ENCODE results near the gene PCGF2. TPM values are rescaled to one million over a fixed set of nuclear protein-coding genes. Genes with fewer than 3 reads are reported as not detected.

PCGF2 gene
- total RNA-seq, 4 donors from 2014 or later = 8.5 to 13.5 (median 10.9) TPM

- H3K4me3 ChIP-seq (replicated peaks in 1 of 3) = peak overlapping the region in 1 of 3 donors; percentile 0
Observed at GRCh38 chr17:38741921-38742410, 6.2 kb downstream of the PCGF2 start.

DNA sequence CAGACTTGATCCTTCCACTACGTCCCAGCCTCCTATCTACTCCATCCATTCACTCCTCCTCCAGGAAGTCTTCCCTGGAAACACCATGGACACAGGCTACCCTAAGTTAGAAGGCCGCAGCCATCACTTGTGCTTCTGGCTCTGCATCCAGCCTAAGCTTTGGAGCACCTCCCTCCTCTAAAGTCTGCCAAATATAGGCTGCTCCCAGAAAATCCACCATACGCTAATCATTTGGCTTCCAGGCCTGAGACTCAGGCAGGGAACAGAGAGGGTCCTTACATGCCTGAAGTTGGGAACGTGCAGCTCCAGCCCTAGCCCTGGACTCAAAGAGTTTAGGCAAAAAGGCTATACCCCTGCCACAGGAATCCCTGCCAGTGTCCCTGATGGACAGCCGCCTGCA is 6.7 kb downstream of the PCGF2 start:
- H3K4me1 ChIP-seq = peaks cover 30 to 47% of the 10 kb centered on the region in 2 donors
- TF ChIP-seq, protein P1, sequence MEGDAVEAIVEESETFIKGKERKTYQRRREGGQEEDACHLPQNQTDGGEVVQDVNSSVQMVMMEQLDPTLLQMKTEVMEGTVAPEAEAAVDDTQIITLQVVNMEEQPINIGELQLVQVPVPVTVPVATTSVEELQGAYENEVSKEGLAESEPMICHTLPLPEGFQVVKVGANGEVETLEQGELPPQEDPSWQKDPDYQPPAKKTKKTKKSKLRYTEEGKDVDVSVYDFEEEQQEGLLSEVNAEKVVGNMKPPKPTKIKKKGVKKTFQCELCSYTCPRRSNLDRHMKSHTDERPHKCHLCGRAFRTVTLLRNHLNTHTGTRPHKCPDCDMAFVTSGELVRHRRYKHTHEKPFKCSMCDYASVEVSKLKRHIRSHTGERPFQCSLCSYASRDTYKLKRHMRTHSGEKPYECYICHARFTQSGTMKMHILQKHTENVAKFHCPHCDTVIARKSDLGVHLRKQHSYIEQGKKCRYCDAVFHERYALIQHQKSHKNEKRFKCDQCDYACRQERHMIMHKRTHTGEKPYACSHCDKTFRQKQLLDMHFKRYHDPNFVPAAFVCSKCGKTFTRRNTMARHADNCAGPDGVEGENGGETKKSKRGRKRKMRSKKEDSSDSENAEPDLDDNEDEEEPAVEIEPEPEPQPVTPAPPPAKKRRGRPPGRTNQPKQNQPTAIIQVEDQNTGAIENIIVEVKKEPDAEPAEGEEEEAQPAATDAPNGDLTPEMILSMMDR (IDR thresholded peaks at IDR 0.05) = no peak
- no peak for TF ChIP-seq POLR2A (IDR thresholded peaks at IDR 0.05)
- no peaks in the 10 kb centered on the region for H3K27me3 ChIP-seq
- no peak for DNase-seq
- WGBS, 2 donors = 72 to 86% methylated on average over 4 to 5 of the region's 5 CpGs
- H3K27ac ChIP-seq = peak overlapping the region; percentile 3 to 57 (median 8)
- H3K9me3 ChIP-seq = no peaks in the 10 kb centered on the region
- peaks cover 6 to 14% of the 10 kb centered on the region in 2 donors for H3K36me3 ChIP-seq
- no peak overlapping the region for H3K4me3 ChIP-seq (replicated peaks in 1 of 3)
- intact Hi-C loops (cut with DNase I) = no loop called here

More at GRCh38 chr17:38741921-38742410, 6.2 kb downstream of the PCGF2 start:
- peak; percentile 75 to 76 for DNase-seq
- no peaks in the 10 kb centered on the region for H3K27me3 ChIP-seq
- TF ChIP-seq, protein P1 (IDR thresholded peaks at IDR 0.05) = no peak
- no peak for TF ChIP-seq POLR2A (IDR thresholded peaks at IDR 0.05)
- H3K36me3 ChIP-seq = peaks cover 6 to 14% of the 10 kb centered on the region in 2 donors
- intact Hi-C loops (cut with DNase I) = no loop called here
- WGBS, 2 donors = 20 to 23% methylated on average over 4 to 7 of the region's 7 CpGs
- H3K27ac ChIP-seq = peak overlapping the region; percentile 8 to 57 (median 49)
- H3K4me1 ChIP-seq = peaks cover 35 to 52% of the 10 kb centered on the region in 2 donors
- no peaks in the 10 kb centered on the region for H3K9me3 ChIP-seq

DNA sequence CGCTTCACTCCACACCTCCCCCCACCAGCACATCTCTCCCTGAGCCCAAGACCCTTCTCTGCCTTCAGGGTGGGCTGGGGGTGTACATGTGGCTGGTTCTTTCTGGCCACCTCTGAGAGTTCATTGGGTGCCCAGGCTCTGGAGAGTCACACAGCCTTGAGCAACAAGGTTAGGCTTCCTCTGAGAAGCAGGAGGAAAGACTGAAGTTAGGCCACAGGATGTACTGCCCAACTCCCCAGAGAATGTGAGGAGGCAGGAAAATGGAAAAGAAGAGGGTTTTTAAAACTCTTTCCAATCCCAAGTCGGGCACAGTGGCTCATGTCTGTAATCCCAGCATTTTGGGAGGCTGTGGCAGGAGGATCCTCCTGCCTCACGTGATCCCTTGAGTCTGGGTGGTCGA is 7.3 kb downstream of the PCGF2 start:
- H3K27ac ChIP-seq = peak overlapping the region in 1 of 3 donors; percentile 8
- no peak for TF ChIP-seq POLR2A (IDR thresholded peaks at IDR 0.05)
- TF ChIP-seq, protein P1 (IDR thresholded peaks at IDR 0.05) = no peak
- intact Hi-C loops (cut with DNase I) = no loop called here
- peaks cover 8 to 14% of the 10 kb centered on the region in 2 donors for H3K36me3 ChIP-seq
- H3K9me3 ChIP-seq = no peaks in the 10 kb centered on the region
- DNase-seq = no peak
- H3K4me3 ChIP-seq (replicated peaks in 1 of 3) = no peak overlapping the region
- no peaks in the 10 kb centered on the region for H3K27me3 ChIP-seq
- WGBS, 2 donors = 65 to 71% methylated on average over 4 of the region's 4 CpGs
- peaks cover 23 to 40% of the 10 kb centered on the region in 2 donors for H3K4me1 ChIP-seq

DNA sequence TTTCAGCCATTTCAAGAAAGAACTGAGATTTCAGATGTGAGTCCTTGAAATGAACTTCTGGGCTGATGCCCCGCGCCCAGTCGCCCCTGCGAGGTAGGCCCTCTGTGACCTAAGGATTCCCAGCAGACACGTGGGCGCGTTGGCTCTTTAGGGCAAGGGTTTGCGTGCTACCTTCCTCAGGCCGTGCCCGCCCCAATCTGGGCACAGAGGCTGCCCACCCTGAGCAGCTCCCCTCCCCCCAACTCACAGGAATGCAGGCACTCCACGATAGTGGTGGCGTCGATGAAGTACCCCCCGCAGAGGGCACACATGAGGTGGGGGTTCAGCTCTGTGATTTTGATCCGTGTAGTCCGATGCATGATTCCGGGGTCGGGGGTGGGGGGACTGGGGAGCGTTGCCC is 8.1 kb downstream of the PCGF2 start:
- WGBS, 2 donors = 84 to 86% methylated on average over 11 to 19 of the region's 19 CpGs
- no peak overlapping the region for H3K27ac ChIP-seq
- peaks cover 8 to 14% of the 10 kb centered on the region in 2 donors for H3K36me3 ChIP-seq
- TF ChIP-seq, protein P1 (IDR thresholded peaks at IDR 0.05) = no peak
- TF ChIP-seq POLR2A (IDR thresholded peaks at IDR 0.05) = no peak
- peaks cover 26 to 43% of the 10 kb centered on the region in 2 donors for H3K4me1 ChIP-seq
- H3K27me3 ChIP-seq = no peaks in the 10 kb centered on the region
- H3K9me3 ChIP-seq = no peaks in the 10 kb centered on the region
- DNase-seq = no peak
- intact Hi-C loops (cut with DNase I) = no loop called here
- H3K4me3 ChIP-seq (replicated peaks in 1 of 3) = no peak overlapping the region

GRCh38 chr17:38739305-38739704 is 8.8 kb downstream of the PCGF2 start:
- WGBS, 2 donors = 90 to 94% methylated on average over 13 to 14 of the region's 14 CpGs
- TF ChIP-seq, protein P1 (IDR thresholded peaks at IDR 0.05) = no peak
- no peak for TF ChIP-seq POLR2A (IDR thresholded peaks at IDR 0.05)
- Histone ChIP-seq H3K36me3 (peaks cover 8 to 14% of the 10 kb centered on the region in 2 donors), H3K9me3 (no peaks in the 10 kb centered on the region), H3K27ac (no peak overlapping the region), H3K4me1 (peaks cover 26 to 45% of the 10 kb centered on the region in 2 donors), H3K27me3 (no peaks in the 10 kb centered on the region), H3K4me3 (replicated peaks in 1 of 3) (no peak overlapping the region)
- intact Hi-C loops (cut with DNase I) = loop anchor here (5.0 to 10.0 kb wide), 2 partner anchors 37 to 135 kb away; partner anchors contain the start of gene SRCIN1
- no peak for DNase-seq
